ENCODE results near the gene FAM229B. TPM values are rescaled to one million over a fixed set of nuclear protein-coding genes. Genes with fewer than 3 reads are reported as not detected.

Gene FAM229B
- total RNA-seq, 1 experiment from 2014 or later = 1.9 TPM

DNA sequence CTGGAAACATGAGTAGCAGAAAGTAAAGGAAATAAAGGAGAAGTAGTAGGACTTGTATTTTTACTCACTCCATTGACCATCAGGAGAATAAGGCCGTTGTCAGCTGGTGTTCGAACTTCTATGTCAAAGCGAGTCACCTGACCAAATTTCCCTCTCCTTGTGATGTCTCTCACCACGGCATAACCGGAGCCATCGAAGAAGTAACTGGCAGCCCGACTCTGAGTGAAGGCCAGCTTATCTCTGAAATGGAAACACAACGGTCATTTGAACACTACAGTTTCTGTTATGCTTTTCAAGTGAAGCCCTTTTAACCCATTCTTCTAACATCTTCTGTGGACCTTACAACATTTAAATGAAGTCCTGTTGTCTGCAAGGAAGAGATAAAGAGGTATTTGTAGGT, 51.7 kb downstream of the FAM229B start:
- no TSS peak for BruUV-seq (replicated peaks)
- Mint-ChIP-seq H3K27ac (ENCODE audit: unreplicated experiment) (no peak overlapping the region), H3K27me3 (ENCODE audit: insufficient read depth, unreplicated experiment) (peaks cover 2% of the 10 kb centered on the region), H3K36me3 (ENCODE audit: insufficient read depth, unreplicated experiment) (no peaks in the 10 kb centered on the region), H3K4me3 (ENCODE audit: unreplicated experiment) (no peak overlapping the region), H3K9me3 (ENCODE audit: unreplicated experiment) (no peaks in the 10 kb centered on the region), H3K4me1 (ENCODE audit: low read depth, unreplicated experiment) (no peaks in the 10 kb centered on the region)
- no peaks in the 10 kb centered on the region for H3K4me1 ChIP-seq
- CTCF ChIA-PET = no interaction called here
- H3K4me3 ChIP-seq (ENCODE audit: low read depth, low read length) = no peak overlapping the region
- H3K9me3 ChIP-seq = no peaks in the 10 kb centered on the region
- no peak for DNase-seq
- H3K27me3 ChIP-seq (replicated peaks; ENCODE audit: control insufficient read depth, insufficient read depth, low read length) = no peaks in the 10 kb centered on the region; the same call in 1 of the 2 replicates
- intact Hi-C loops (cut with micrococcal nuclease; ENCODE audit: unreplicated experiment) = no loop called here
- TF ChIP-seq, protein P1, sequence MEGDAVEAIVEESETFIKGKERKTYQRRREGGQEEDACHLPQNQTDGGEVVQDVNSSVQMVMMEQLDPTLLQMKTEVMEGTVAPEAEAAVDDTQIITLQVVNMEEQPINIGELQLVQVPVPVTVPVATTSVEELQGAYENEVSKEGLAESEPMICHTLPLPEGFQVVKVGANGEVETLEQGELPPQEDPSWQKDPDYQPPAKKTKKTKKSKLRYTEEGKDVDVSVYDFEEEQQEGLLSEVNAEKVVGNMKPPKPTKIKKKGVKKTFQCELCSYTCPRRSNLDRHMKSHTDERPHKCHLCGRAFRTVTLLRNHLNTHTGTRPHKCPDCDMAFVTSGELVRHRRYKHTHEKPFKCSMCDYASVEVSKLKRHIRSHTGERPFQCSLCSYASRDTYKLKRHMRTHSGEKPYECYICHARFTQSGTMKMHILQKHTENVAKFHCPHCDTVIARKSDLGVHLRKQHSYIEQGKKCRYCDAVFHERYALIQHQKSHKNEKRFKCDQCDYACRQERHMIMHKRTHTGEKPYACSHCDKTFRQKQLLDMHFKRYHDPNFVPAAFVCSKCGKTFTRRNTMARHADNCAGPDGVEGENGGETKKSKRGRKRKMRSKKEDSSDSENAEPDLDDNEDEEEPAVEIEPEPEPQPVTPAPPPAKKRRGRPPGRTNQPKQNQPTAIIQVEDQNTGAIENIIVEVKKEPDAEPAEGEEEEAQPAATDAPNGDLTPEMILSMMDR (IDR thresholded peaks at IDR 0.05; ENCODE audit: insufficient read depth in 1 of 2, low read depth in 1 of 2, low read length in 1 of 2, severe bottlenecking in 1 of 2, unreplicated experiment in 1 of 2) = no peak
- H3K36me3 ChIP-seq (ENCODE audit: control insufficient read depth, insufficient read depth, low read length) = no peaks in the 10 kb centered on the region
- POLR2A ChIA-PET = no interaction called here

DNA sequence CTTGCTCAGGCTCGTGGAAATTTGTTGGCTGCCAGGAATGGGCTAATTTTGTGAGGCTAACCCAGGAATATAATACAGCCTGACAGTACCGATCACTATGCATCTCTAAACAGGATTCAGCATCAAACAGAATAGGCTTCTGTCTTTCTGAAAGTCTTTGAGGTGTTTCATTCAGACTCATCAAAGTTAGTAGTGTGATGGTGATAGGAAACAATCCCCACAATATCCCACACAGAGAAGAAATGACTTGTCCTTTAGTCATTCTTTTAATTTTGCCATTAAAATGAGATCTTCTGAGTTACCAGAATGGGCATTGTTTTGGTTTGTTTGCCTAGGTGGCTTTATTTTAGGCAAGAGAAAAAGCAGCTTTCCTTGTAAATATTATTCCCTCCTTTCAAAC, 54.3 kb downstream of the FAM229B start:
- peaks cover 2% of the 10 kb centered on the region for H3K27me3 Mint-ChIP-seq (ENCODE audit: insufficient read depth, unreplicated experiment)
- Histone ChIP-seq H3K36me3 (ENCODE audit: control insufficient read depth, insufficient read depth, low read length) (no peaks in the 10 kb centered on the region), H3K27me3 (replicated peaks; ENCODE audit: control insufficient read depth, insufficient read depth, low read length) (no peaks in the 10 kb centered on the region; the same call in 1 of the 2 replicates), H3K4me3 (ENCODE audit: low read depth, low read length) (no peak overlapping the region), H3K4me1 (no peaks in the 10 kb centered on the region), H3K9me3 (no peaks in the 10 kb centered on the region)
- H3K4me1 Mint-ChIP-seq (ENCODE audit: low read depth, unreplicated experiment) = no peaks in the 10 kb centered on the region
- CTCF ChIA-PET = no interaction called here
- H3K4me3 Mint-ChIP-seq (ENCODE audit: unreplicated experiment) = no peak overlapping the region
- POLR2A ChIA-PET = no interaction called here
- no peak for DNase-seq
- H3K27ac Mint-ChIP-seq (ENCODE audit: unreplicated experiment) = no peak overlapping the region
- intact Hi-C loops (cut with micrococcal nuclease; ENCODE audit: unreplicated experiment) = no loop called here
- H3K9me3 Mint-ChIP-seq (ENCODE audit: unreplicated experiment) = no peaks in the 10 kb centered on the region
- no TSS peak for BruUV-seq (replicated peaks)
- TF ChIP-seq, protein P1 (IDR thresholded peaks at IDR 0.05; ENCODE audit: insufficient read depth in 1 of 2, low read depth in 1 of 2, low read length in 1 of 2, severe bottlenecking in 1 of 2, unreplicated experiment in 1 of 2) = no peak
- H3K36me3 Mint-ChIP-seq (ENCODE audit: insufficient read depth, unreplicated experiment) = no peaks in the 10 kb centered on the region

DNA sequence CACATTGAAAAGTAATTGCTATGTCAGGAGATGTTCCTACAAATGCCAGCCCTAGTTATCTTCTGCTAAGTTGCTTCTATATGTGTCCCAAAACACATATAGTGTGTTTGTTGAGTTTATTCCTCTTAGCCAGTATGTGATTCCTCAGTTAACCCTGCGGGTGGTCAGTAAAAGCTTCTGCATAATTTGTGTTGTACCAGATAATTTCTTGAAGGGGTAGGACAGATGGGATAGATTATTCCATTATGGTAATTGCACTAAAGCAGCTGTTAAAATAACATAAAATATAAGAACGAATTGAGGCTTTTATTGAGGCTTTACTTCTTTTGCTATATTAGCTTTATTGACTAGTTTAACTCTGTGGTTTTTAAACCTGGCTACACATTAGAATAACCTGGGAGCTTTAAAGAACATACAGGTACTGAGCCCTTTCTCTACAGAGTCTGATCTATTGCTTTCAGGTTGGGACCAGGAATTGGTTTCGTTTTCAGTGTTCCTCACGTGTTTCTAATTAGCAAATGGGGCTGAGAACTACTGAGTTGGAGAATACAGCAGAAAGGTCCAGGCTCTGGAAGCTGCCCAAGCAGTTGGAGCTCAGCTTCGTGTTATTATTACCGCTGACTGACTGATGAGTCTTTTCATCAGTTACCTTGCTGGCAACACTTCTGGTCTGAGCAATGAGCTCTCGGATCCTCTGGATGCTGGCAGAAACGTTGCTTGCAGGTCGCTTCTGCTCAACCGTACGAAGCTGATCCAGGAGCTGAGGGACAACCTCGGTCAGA, 56.9 kb downstream of the FAM229B start:
- Histone ChIP-seq H3K4me1 (no peaks in the 10 kb centered on the region), H3K9me3 (no peaks in the 10 kb centered on the region), H3K36me3 (ENCODE audit: control insufficient read depth, insufficient read depth, low read length) (no peaks in the 10 kb centered on the region), H3K27me3 (replicated peaks; ENCODE audit: control insufficient read depth, insufficient read depth, low read length) (no peaks in the 10 kb centered on the region; the same call in 1 of the 2 replicates), H3K4me3 (ENCODE audit: low read depth, low read length) (no peak overlapping the region)
- POLR2A ChIA-PET = no interaction called here
- Mint-ChIP-seq H3K4me1 (ENCODE audit: low read depth, unreplicated experiment) (no peaks in the 10 kb centered on the region), H3K9me3 (ENCODE audit: unreplicated experiment) (no peaks in the 10 kb centered on the region), H3K4me3 (ENCODE audit: unreplicated experiment) (no peak overlapping the region), H3K27me3 (ENCODE audit: insufficient read depth, unreplicated experiment) (peaks cover 2% of the 10 kb centered on the region), H3K36me3 (ENCODE audit: insufficient read depth, unreplicated experiment) (no peaks in the 10 kb centered on the region), H3K27ac (ENCODE audit: unreplicated experiment) (no peak overlapping the region)
- TF ChIP-seq, protein P1 (IDR thresholded peaks at IDR 0.05; ENCODE audit: insufficient read depth in 1 of 2, low read depth in 1 of 2, low read length in 1 of 2, severe bottlenecking in 1 of 2, unreplicated experiment in 1 of 2) = no peak
- intact Hi-C loops (cut with micrococcal nuclease; ENCODE audit: unreplicated experiment) = no loop called here
- CTCF ChIA-PET = interaction anchor here (0.9 kb wide), 1 partner anchor 18 kb away, joined by 5 read pairs; no protein-coding TSS in a partner anchor
- BruUV-seq (replicated peaks) = no TSS peak
- no peak for DNase-seq
